NCI-H2029 treated with DMSO at 0.1 percent for 48 hours (cell line): Measurements from ENCODE around the gene LFNG.

Source experiments
- DNase-seq: peaks from one replicate; lab custom pipeline; 2025; lab: John Stamatoyannopoulos, UW

The LFNG gene

GRCh38 chr7:2517678-2518507 is 1.7 kb upstream of the LFNG start:
- no peak for DNase-seq

GRCh38 chr7:2518737-2519118 is 846 bp upstream of the LFNG start:
- no peak for DNase-seq

GRCh38 chr7:2520131-2520760 is 672 bp downstream of the LFNG start:
- no peak for DNase-seq

GRCh38 chr7:2520761-2521290 is 1.3 kb downstream of the LFNG start:
- no peak for DNase-seq

GRCh38 chr7:2521341-2521745 is 1.8 kb downstream of the LFNG start:
- no peak for DNase-seq

DNA sequence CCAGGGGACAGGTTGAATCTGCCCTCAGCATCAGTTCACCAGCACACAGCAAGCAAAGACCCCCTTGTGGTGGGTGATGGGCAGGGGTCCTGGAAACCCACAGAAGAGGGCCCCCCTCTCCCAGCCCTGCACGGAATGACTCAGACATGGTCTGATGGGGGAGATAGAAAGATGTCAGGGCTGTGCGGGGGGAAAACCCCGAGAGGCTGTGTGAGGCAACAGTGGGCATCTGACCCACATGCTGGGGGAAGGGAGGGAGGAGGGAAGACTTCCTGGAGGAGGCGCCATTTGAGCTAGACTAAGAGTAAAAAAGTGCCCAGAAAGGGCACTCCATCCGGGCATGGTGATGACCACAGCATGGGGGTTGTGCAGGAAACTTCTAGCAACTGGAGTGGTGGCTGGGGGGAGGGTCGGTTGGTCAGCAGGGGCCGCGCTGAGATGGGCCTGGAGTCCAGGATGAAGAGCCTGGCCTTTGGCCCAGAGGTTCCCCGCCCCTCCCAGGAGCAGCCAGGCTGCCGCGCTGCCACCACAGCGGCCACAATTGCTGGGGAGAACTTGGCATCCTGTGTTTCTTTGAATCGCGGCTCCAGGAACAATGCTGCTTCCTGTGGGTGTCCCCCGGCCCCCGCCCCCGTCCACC is 2.5 kb downstream of the LFNG start:
- no peak for DNase-seq

DNA sequence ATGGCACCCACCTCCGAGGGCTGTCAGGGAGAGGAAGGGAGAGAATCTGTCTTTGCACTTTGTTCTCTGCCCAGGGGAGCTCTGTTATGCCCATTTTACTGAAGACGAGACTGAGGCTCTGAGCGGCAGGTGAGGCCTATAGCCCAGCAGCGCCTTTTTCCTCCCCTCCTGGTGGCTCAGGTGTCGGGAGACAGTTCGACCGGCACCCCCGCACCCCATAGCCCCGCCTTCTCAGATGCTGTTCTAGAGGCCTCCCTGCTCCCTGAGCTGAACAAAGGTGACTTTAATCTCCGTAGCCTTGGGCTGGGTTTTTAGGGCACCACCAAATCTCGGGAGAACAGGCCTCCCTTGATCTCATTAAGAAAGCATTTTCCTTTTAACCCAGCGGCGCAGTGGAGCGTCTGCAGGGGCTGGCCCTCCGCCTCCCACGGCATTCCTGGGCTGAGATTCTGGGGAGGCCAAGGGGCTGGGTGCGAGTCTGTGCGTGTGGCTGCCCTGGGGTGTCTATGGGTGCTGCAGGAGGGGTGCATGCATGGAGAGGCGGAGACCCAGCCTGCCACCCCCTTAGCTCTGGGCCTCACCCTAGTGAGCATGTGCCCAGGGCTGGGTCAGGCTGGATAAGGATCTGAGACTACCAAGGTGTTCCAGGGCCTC is 3.3 kb downstream of the LFNG start:
- peak; percentile 55 for DNase-seq

GRCh38 chr7:2523461-2523936 is 3.9 kb downstream of the LFNG start:
- peak; percentile 75 for DNase-seq

GRCh38 chr7:2523941-2524807 is 4.6 kb downstream of the LFNG start:
- DNase-seq: peak; percentile 92

GRCh38 chr7:2524808-2525657 is 5.5 kb downstream of the LFNG start:
- DNase-seq: no peak

DNA sequence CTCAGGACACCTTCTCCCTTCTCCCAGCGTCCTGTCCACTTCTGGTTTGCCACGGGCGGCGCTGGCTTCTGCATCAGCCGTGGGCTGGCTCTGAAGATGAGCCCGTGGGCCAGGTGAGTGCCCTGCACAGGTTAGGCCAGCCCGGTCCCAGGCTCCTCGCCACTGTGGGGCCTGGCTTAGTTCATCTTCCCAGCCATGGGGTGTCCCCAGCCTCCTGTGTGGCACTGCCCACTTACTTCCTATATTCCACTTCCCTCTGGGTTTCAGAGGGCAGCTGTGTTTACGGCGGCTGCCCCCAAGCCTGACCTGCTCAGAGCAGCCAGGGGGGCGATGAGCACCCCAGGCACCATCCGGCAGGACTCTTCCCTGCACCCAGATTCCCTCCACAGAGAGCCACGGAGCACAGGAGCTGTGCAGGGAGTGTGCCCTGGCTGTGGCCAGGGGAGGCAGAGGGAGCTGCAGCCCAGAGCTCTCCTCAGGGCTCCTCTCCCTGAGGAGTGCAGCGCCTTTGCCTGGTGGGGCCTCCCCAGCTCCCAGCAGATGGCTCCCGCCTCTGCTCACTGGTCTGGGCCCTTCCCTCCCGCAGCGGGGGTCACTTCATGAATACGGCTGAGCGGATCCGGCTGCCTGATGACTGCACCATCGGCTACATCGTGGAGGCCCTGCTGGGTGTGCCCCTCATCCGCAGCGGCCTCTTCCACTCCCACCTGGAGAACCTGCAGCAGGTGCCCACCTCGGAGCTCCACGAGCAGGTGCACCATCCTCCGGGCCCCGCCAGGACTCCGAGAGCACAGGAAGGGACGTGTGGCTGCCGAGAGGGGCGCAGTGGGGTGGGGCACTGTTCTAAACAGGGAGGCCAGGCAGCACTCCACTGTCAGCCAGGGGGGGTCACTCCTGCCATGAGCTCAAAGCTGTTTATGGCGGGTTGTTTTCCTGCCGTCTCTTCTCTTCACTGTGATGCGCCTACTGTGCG is 6.4 kb downstream of the LFNG start:
- DNase-seq: no peak

DNA sequence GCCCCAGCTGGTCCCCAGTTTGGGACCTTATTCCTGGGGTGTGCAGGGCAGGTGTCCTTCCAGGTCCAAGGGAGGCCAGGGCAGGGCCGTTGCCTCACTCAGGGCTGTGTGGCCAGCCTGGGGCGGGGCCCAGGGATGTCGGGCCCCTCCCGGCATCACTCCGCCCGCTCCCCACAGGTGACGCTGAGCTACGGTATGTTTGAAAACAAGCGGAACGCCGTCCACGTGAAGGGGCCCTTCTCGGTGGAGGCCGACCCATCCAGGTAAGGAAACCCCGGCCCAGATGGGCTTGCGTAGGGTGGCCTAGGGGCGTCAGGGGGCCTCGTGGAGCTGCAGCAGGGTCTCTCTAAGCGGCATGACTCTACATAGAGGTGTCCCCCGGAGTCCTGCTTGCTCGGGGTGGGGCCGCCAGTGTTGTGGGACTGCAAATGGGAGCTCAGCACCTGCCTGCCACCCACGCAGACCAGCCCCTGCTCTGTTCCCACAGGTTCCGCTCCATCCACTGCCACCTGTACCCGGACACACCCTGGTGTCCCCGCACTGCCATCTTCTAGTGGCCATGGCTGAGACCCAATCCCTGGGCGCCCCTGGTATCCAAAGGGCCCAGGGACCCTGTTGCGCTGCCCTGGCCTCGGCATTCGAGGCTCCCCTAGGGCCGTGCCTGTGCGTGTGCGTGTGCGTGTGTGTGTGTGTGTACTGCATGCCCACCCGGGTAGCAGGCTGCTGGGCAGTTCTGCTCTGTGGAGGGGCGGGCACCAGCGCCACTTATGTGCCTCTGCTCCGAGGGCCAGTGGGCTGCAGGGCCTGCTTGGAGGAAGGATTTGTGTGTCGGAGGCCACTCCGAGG is 7.3 kb downstream of the LFNG start:
- no peak for DNase-seq

DNA sequence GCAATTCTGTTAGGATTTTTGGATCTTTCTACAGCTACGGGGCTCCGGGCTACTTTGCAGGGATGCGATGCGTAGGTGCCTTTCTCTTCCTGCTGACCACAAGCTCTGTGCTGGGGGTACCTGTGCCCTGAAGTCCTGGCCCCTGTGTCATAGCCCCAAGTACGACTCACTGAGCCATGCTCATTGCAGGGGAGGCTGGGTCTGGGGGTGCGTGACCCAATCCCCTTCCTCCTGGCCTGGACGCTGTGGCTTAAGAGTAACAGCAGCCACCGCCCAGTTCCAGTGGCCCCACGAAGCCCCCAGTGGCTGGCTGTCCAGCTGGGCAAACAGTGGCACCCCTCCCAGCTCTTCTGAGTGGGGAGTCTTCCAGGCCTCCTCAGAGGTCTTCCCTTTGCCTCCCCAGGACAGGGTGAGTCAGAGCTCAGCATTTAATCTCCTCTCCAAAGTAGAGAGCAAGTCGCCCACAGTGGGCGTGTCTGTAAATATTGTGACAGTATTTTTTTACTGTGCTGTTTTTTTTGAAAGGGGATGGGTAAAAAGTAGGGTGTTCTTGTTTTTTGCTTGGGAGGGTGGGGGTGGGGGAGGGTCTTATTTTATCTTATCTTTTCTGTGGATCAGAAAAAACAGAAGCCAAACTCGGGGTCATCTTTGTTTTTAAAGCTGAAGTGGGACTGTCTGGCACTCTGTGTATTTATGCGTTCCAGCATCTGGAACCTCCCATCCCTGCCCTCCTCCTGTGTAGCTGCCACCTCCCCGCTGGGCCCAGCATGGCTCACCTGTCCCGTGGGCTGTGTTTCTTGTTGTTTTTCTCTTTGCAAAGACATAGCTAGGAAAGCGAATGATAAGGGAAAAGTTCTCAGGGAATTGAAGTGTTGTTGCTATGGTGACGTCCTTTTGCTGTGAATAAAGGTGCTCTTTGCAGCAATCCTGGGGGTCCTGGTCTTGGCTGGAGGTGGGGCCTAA is 8.2 kb downstream of the LFNG start:
- no peak for DNase-seq

DNA sequence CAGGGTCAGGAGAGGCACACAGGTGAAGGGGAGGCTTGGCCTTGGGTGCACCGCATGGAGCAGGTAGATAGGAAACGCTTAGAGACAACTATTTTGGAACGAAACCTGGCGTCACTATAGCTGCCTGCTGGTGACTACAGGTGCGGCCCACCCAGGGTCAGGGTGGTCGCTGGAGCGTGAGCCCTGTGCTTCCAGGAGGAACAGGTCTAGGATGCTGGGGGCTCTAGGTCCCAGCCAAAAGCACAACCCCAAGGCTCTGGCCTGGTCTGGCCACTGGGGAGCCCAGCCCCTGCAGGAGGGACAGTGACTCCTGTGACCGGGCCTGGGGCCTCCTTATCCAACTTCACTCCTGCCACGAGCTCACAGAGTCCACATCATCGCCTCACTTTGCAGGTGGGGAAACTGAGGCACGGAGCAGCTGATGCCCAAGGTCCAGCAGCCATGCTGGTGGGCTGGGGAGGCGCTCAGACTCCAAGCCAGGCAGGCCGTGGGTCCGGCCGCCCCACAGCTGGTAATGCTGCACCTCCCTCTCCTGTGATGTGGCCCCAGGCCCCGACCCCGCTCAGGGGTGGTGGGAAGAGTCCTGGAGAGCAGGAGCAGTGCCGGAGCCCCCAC is 9.0 kb downstream of the LFNG start:
- DNase-seq: no peak

GRCh38 chr7:2529161-2530070 is 9.8 kb downstream of the LFNG start:
- DNase-seq: no peak
